Colonic mucosa (tissue), 4 donors: ENCODE results near the gene ITGBL1. TPM values are rescaled to one million over a fixed set of nuclear protein-coding genes. Genes with fewer than 3 reads are reported as not detected.

ENCODE experiments used
- DNase-seq: peaks from one replicate; pipeline ENCODE4 v3.0.0-alpha.2; 2020
- H3K27ac ChIP-seq: fragments of 200-600 bp; one replicate; pipeline ENCODE4 v1.8.0; 2021
- H3K27me3 ChIP-seq: fragments of 200-600 bp; one replicate; pipeline ENCODE4 v1.8.0; 2021
- H3K36me3 ChIP-seq: fragments of 200-600 bp; one replicate; pipeline ENCODE4 v1.8.0; 2021
- H3K4me1 ChIP-seq: fragments of 200-600 bp; one replicate; pipeline ENCODE4 v1.8.0; 2021; ENCODE audit warnings: mild to moderate bottlenecking
- H3K4me3 ChIP-seq: fragments of 200-600 bp; one replicate; pipeline ENCODE4 v1.8.0; 2021
- H3K9ac ChIP-seq, 2 donors: one replicate each; pipeline ENCODE4 v1.7.0; 2013; ENCODE audit warnings: control low read depth in 2 of 2, low read depth in 2 of 2, low read length in 2 of 2
- H3K9me3 ChIP-seq: fragments of 200-600 bp; one replicate; pipeline ENCODE4 v1.8.0; 2021
- CTCF ChIP-seq: fragments of 200-600 bp; IDR thresholded peaks from one replicate; pipeline ENCODE4 v1.8.0; 2022; ENCODE audit warnings: antibody characterized with exemption, mild to moderate bottlenecking
- intact Hi-C: fragments of 100-400 bp; cut with DNase I; formaldehyde crosslinking; loops from one replicate; pipeline ENCODE4 v1.14.1; 2022
- total RNA-seq, 2 donors: library from RNA; stranded (reverse); fragmentation: NEBNext Ultra II Directional in 1 of 2; extraction: Animal tissue kit (Norgen Biotek cat#: 25700) in 1 of 2; gene quantifications; one replicate each; pipeline ENCODE4 v1.2.1, GENCODE V29; 2021
- donor health status: healthy.
- donor health status: DM: no; HTN: no; CAD: no.
- donor health status: DM: no; HTN: no; CAD: no.

Gene ITGBL1
- total RNA-seq, 2 donors from 2014 or later = 0.25 to 0.72 TPM

GRCh38 chr13:101736566-101736965 is 284.1 kb downstream of the ITGBL1 start:
- H3K4me1 ChIP-seq = no peaks in the 10 kb centered on the region
- no peak for TF ChIP-seq CTCF

GRCh38 chr13:101738336-101738735 is 285.9 kb downstream of the ITGBL1 start:
- H3K4me3 ChIP-seq = no peak overlapping the region
- H3K9ac ChIP-seq = no peak overlapping the region
- DNase-seq = no peak
- TF ChIP-seq CTCF = no peak
- no peaks in the 10 kb centered on the region for H3K36me3 ChIP-seq
- intact Hi-C loops = no loop called here
- H3K27ac ChIP-seq = no peak overlapping the region
- no peaks in the 10 kb centered on the region for H3K27me3 ChIP-seq
- no peaks in the 10 kb centered on the region for H3K4me1 ChIP-seq
- no peaks in the 10 kb centered on the region for H3K9me3 ChIP-seq

More at GRCh38 chr13:101736566-101736965, 284.1 kb downstream of the ITGBL1 start:
- Histone ChIP-seq H3K36me3 (no peaks in the 10 kb centered on the region), H3K9ac (no peak overlapping the region), H3K27ac (no peak overlapping the region), H3K4me3 (no peak overlapping the region), H3K27me3 (no peaks in the 10 kb centered on the region), H3K9me3 (no peaks in the 10 kb centered on the region)
- intact Hi-C loops = no loop called here
- DNase-seq = no peak

GRCh38 chr13:101739382-101740178 is 287.1 kb downstream of the ITGBL1 start:
- Histone ChIP-seq H3K9ac (no peak overlapping the region), H3K36me3 (no peaks in the 10 kb centered on the region), H3K4me3 (no peak overlapping the region), H3K27ac (no peak overlapping the region), H3K9me3 (no peaks in the 10 kb centered on the region), H3K4me1 (no peaks in the 10 kb centered on the region), H3K27me3 (no peaks in the 10 kb centered on the region)
- intact Hi-C loops = no loop called here
- DNase-seq = no peak
- no peak for TF ChIP-seq CTCF

GRCh38 chr13:101746513-101746912 is 294.0 kb downstream of the ITGBL1 start:
- DNase-seq = no peak
- Histone ChIP-seq H3K9ac (no peak overlapping the region), H3K27me3 (no peaks in the 10 kb centered on the region), H3K9me3 (no peaks in the 10 kb centered on the region), H3K27ac (no peak overlapping the region), H3K36me3 (no peaks in the 10 kb centered on the region), H3K4me1 (no peaks in the 10 kb centered on the region), H3K4me3 (no peak overlapping the region)
- intact Hi-C loops = no loop called here
- TF ChIP-seq CTCF = no peak

GRCh38 chr13:101747039-101747438 is 294.6 kb downstream of the ITGBL1 start:
- H3K4me3 ChIP-seq = no peak overlapping the region
- H3K27me3 ChIP-seq = no peaks in the 10 kb centered on the region
- no peak for TF ChIP-seq CTCF
- H3K4me1 ChIP-seq = no peaks in the 10 kb centered on the region
- H3K27ac ChIP-seq = no peak overlapping the region
- intact Hi-C loops = no loop called here
- no peak overlapping the region for H3K9ac ChIP-seq
- H3K36me3 ChIP-seq = no peaks in the 10 kb centered on the region
- no peaks in the 10 kb centered on the region for H3K9me3 ChIP-seq
- no peak for DNase-seq
